NK-92 (cell line): ENCODE measurements around the gene PSME4.
"Not testable (repeated sequence)": the region's sequence is repeated elsewhere in the genome, so short reads cannot be mapped to it uniquely, and the experiment has no call there.

Experiments used
- DNase-seq: peaks from one replicate; lab custom pipeline; 2025; ENCODE audit not compliant: unreplicated experiment; lab: John Stamatoyannopoulos, UW

The PSME4 gene

GRCh38 chr2:53964987-53965687 is 5.7 kb downstream of the PSME4 start:
- DNase-seq, result no peak

GRCh38 chr2:53964257-53964952 is 6.4 kb downstream of the PSME4 start:
- DNase-seq, result no peak

- DNase-seq, result not testable (repeated sequence)
Observed at GRCh38 chr2:53961478-53962216, 9.1 kb downstream of the PSME4 start.

- DNase-seq, result no peak
Observed at GRCh38 chr2:53960476-53960875, 10.3 kb downstream of the PSME4 start.

GRCh38 chr2:53958443-53958842 is 12.3 kb downstream of the PSME4 start:
- DNase-seq, result no peak

- DNase-seq, result no peak
Observed at GRCh38 chr2:53952519-53952918, 18.3 kb downstream of the PSME4 start.

GRCh38 chr2:53949457-53949856 is 21.3 kb downstream of the PSME4 start:
- DNase-seq, result no peak

- no peak for DNase-seq
Observed at GRCh38 chr2:53945538-53945937, 25.3 kb downstream of the PSME4 start.

GRCh38 chr2:53944542-53944941 is 26.3 kb downstream of the PSME4 start:
- DNase-seq, result no peak

- no peak for DNase-seq
Observed at GRCh38 chr2:53942280-53942679, 28.5 kb downstream of the PSME4 start.

GRCh38 chr2:53941749-53942148 is 29.0 kb downstream of the PSME4 start:
- no peak for DNase-seq

GRCh38 chr2:53939656-53940055 is 31.1 kb downstream of the PSME4 start:
- no peak for DNase-seq

- DNase-seq, result no peak
Observed at GRCh38 chr2:53938904-53939303, 31.9 kb downstream of the PSME4 start.

GRCh38 chr2:53933329-53933728 is 37.5 kb downstream of the PSME4 start:
- DNase-seq, result no peak

GRCh38 chr2:53926321-53926720 is 44.5 kb downstream of the PSME4 start:
- not testable (repeated sequence) for DNase-seq

GRCh38 chr2:53913721-53914120 is 57.1 kb downstream of the PSME4 start:
- no peak for DNase-seq

- no peak for DNase-seq
Observed at GRCh38 chr2:53911434-53912189, 59.2 kb downstream of the PSME4 start.

- no peak for DNase-seq
Observed at GRCh38 chr2:53907582-53907981, 63.2 kb downstream of the PSME4 start.

- DNase-seq, result no peak
Observed at GRCh38 chr2:53905396-53905795, 65.4 kb downstream of the PSME4 start.

- no peak for DNase-seq
Observed at GRCh38 chr2:53903011-53903410, 67.8 kb downstream of the PSME4 start.

- no peak for DNase-seq
Observed at GRCh38 chr2:53901192-53901591, 69.6 kb downstream of the PSME4 start.
